Measurements from ENCODE around the gene CADM3.

DNA sequence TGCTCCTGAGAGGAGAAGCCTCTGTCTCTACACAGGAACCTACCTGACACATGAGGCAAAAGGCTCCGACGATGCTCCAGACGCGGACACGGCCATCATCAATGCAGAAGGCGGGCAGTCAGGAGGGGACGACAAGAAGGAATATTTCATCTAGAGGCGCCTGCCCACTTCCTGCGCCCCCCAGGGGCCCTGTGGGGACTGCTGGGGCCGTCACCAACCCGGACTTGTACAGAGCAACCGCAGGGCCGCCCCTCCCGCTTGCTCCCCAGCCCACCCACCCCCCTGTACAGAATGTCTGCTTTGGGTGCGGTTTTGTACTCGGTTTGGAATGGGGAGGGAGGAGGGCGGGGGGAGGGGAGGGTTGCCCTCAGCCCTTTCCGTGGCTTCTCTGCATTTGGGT lies 29.4 kb downstream of the CADM3 start:
- no peak for TF ChIP-seq BRD9 (IDR thresholded peaks at IDR 0.05; ENCODE audit: low read depth, partially characterized antibody)
- TF ChIP-seq, protein P1, sequence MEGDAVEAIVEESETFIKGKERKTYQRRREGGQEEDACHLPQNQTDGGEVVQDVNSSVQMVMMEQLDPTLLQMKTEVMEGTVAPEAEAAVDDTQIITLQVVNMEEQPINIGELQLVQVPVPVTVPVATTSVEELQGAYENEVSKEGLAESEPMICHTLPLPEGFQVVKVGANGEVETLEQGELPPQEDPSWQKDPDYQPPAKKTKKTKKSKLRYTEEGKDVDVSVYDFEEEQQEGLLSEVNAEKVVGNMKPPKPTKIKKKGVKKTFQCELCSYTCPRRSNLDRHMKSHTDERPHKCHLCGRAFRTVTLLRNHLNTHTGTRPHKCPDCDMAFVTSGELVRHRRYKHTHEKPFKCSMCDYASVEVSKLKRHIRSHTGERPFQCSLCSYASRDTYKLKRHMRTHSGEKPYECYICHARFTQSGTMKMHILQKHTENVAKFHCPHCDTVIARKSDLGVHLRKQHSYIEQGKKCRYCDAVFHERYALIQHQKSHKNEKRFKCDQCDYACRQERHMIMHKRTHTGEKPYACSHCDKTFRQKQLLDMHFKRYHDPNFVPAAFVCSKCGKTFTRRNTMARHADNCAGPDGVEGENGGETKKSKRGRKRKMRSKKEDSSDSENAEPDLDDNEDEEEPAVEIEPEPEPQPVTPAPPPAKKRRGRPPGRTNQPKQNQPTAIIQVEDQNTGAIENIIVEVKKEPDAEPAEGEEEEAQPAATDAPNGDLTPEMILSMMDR (IDR thresholded peaks at IDR 0.05 in 2 of 3, conservative IDR thresholded peaks at IDR 0.05 in 1 of 3; ENCODE audit: insufficient read depth in 2 of 3, low read depth in 1 of 3, low read length in 3 of 3): no peak
- TF ChIP-seq ZEB2 (IDR thresholded peaks at IDR 0.05): no peak
- TF ChIP-seq, protein P2, sequence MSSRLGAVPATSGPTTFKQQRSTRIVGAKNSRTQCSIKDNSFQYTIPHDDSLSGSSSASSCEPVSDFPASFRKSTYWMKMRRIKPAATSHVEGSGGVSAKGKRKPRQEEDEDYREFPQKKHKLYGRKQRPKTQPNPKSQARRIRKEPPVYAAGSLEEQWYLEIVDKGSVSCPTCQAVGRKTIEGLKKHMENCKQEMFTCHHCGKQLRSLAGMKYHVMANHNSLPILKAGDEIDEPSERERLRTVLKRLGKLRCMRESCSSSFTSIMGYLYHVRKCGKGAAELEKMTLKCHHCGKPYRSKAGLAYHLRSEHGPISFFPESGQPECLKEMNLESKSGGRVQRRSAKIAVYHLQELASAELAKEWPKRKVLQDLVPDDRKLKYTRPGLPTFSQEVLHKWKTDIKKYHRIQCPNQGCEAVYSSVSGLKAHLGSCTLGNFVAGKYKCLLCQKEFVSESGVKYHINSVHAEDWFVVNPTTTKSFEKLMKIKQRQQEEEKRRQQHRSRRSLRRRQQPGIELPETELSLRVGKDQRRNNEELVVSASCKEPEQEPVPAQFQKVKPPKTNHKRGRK (tag; IDR thresholded peaks at IDR 0.05): no peak
- no peak for TF ChIP-seq MEF2D (tag; conservative IDR thresholded peaks at IDR 0.05; ENCODE audit: low read depth)
- no peak for TF ChIP-seq SRSF9 (IDR thresholded peaks at IDR 0.05; ENCODE audit: borderline replicate concordance, low read depth, low read length)
- TF ChIP-seq KAT8 (IDR thresholded peaks at IDR 0.05; ENCODE audit: low read depth): no peak
